GM12874 (cell line): ENCODE results near the gene GSTO2.

Source experiments
- CTCF ChIP-seq: IDR thresholded peaks from 2 replicates; pipeline ENCODE4 v1.5.1; 2011; ENCODE audit warnings: low read depth, mild to moderate bottlenecking, control low read depth, low read length, moderate library complexity; ENCODE audit not compliant: insufficient read depth

Gene GSTO2

GRCh38 chr10:104268713-104269645, at the start of gene GSTO2:
Gene GSTO2 (plus strand): TSS chr10:104269184. CDS start chr10:104274916, 5,732 bp downstream.
- TF ChIP-seq CTCF: no peak

- TF ChIP-seq CTCF: no peak
These were observed 48.5 kb upstream of the GSTO2 start for GRCh38 chr10:104220522-104220921.

- no peak for TF ChIP-seq CTCF
These were observed 45.7 kb upstream of the GSTO2 start for GRCh38 chr10:104223304-104223703.

GRCh38 chr10:104230490-104230889, 38.5 kb upstream of the GSTO2 start:
- no peak for TF ChIP-seq CTCF

GRCh38 chr10:104231784-104232612, 37.0 kb upstream of the GSTO2 start, which contains the start of gene CFAP43:
Gene CFAP43 (minus strand): TSS chr10:104232364. CDS start chr10:104232246, 118 bp downstream.
- no peak for TF ChIP-seq CTCF

- TF ChIP-seq CTCF: no peak
These were observed 36.3 kb upstream of the GSTO2 start for GRCh38 chr10:104232613-104233102.

GRCh38 chr10:104233817-104234216, 35.2 kb upstream of the GSTO2 start:
- no peak for TF ChIP-seq CTCF
